Measurements from ENCODE around the gene B2M. TPM values are rescaled to one million over a fixed set of nuclear protein-coding genes. Genes with fewer than 3 reads are reported as not detected.
"Not testable (repeated sequence)": the region's sequence is repeated elsewhere in the genome, so short reads cannot be mapped to it uniquely, and the experiment has no call there.

The B2M gene
- total RNA-seq, 1 donor from 2014 or later: 1,025 TPM

- no peak for ATAC-seq (ENCODE audit: poor library complexity)
- no peak for DNase-seq
- intact Hi-C loops (cut with DNase I): no loop called here
These were observed 16.9 kb upstream of the B2M start for GRCh38 chr15:44694416-44694815.

GRCh38 chr15:44695294-44695693 lies 16.0 kb upstream of the B2M start:
- intact Hi-C loops (cut with DNase I): no loop called here
- DNase-seq (no peak), ATAC-seq (ENCODE audit: poor library complexity) (no peak)

- intact Hi-C loops (cut with DNase I): no loop called here
- no peak for DNase-seq
- no peak for ATAC-seq (ENCODE audit: poor library complexity)
These were observed 14.3 kb upstream of the B2M start for GRCh38 chr15:44697014-44697413.

GRCh38 chr15:44698641-44699040 lies 12.7 kb upstream of the B2M start:
- no peak for ATAC-seq (ENCODE audit: poor library complexity)
- no peak for DNase-seq
- intact Hi-C loops (cut with DNase I): no loop called here

- ATAC-seq (ENCODE audit: poor library complexity); intact Hi-C loops (cut with DNase I): not testable (repeated sequence)
These were observed 10.6 kb upstream of the B2M start for GRCh38 chr15:44700676-44701075.

GRCh38 chr15:44705986-44706385 lies 5.3 kb upstream of the B2M start:
- intact Hi-C loops (cut with DNase I): no loop called here
- no peak for DNase-seq
- ATAC-seq (ENCODE audit: poor library complexity): no peak

More at GRCh38 chr15:44700676-44701075, 10.6 kb upstream of the B2M start:
- not testable (repeated sequence) for DNase-seq

- intact Hi-C loops (cut with DNase I): no loop called here
- DNase-seq: no peak
- no peak for ATAC-seq (ENCODE audit: poor library complexity)
These were observed 4.9 kb upstream of the B2M start for GRCh38 chr15:44706401-44706800.

- intact Hi-C loops (cut with DNase I): no loop called here
- DNase-seq (no peak), ATAC-seq (ENCODE audit: poor library complexity) (no peak)
These were observed 4.2 kb upstream of the B2M start for GRCh38 chr15:44706946-44707636.

- peak; percentile 62 for DNase-seq
- intact Hi-C loops (cut with DNase I): no loop called here
- no peak for ATAC-seq (ENCODE audit: poor library complexity)
These were observed 851 bp upstream of the B2M start for GRCh38 chr15:44710236-44711095.

GRCh38 chr15:44711743-44712345 lies 527 bp downstream of the B2M start:
- DNase-seq: no peak
- intact Hi-C loops (cut with DNase I): no loop called here
- ATAC-seq (ENCODE audit: poor library complexity): peak; percentile 68

- peak; percentile 72 for ATAC-seq (ENCODE audit: poor library complexity)
- intact Hi-C loops (cut with DNase I): no loop called here
- DNase-seq: peak; percentile 68
These were observed 1.2 kb downstream of the B2M start for GRCh38 chr15:44712346-44713005.

- DNase-seq: no peak
- no peak for ATAC-seq (ENCODE audit: poor library complexity)
- intact Hi-C loops (cut with DNase I): no loop called here
These were observed 2.0 kb downstream of the B2M start for GRCh38 chr15:44713006-44713966.

GRCh38 chr15:44715142-44715796 lies 4.0 kb downstream of the B2M start:
- intact Hi-C loops (cut with DNase I): no loop called here
- DNase-seq: no peak
- no peak for ATAC-seq (ENCODE audit: poor library complexity)

GRCh38 chr15:44715797-44716334 lies 4.5 kb downstream of the B2M start:
- no peak for ATAC-seq (ENCODE audit: poor library complexity)
- intact Hi-C loops (cut with DNase I): no loop called here
- DNase-seq: no peak

- no peak for ATAC-seq (ENCODE audit: poor library complexity)
- intact Hi-C loops (cut with DNase I): no loop called here
- no peak for DNase-seq
These were observed 5.8 kb downstream of the B2M start for GRCh38 chr15:44716983-44717602.

GRCh38 chr15:44718180-44718926 lies 7.0 kb downstream of the B2M start:
- intact Hi-C loops (cut with DNase I): no loop called here
- ATAC-seq (ENCODE audit: poor library complexity) (no peak), DNase-seq (no peak)
